PFSK-1 (cell line): Measurements from ENCODE around the gene TEAD4.

Source experiments
- FOXP2 ChIP-seq: optimal IDR thresholded peaks from 2 replicates; pipeline ENCODE3; 2011; ENCODE audit warnings: borderline replicate concordance, control low read depth, inconsistent platforms; ENCODE audit not compliant: insufficient read depth; ENCODE audit errors: extremely low read length, extremely low read depth
- POLR2AphosphoS5 ChIP-seq: IDR thresholded peaks from 2 replicates; pipeline ENCODE4 v1.6.1; 2012; ENCODE audit warnings: low read depth, mild to moderate bottlenecking, control low read depth, low read length, moderate library complexity
- REST ChIP-seq, 2 experiments: IDR thresholded peaks; 2 replicates each; pipeline versions ENCODE4 v1.6.1 to v1.8.0; 2011 to 2012; ENCODE audit warnings: low read depth in 2 of 2, low read length in 2 of 2, control low read depth in 1 of 2, inconsistent platforms in 1 of 2, mild to moderate bottlenecking in 1 of 2, moderate library complexity in 1 of 2; ENCODE audit not compliant: insufficient read depth in 1 of 2
- SIN3A ChIP-seq: IDR thresholded peaks from 2 replicates; pipeline ENCODE4 v1.6.1; 2012; ENCODE audit warnings: mild to moderate bottlenecking, low read length, moderate library complexity, borderline replicate concordance; ENCODE audit not compliant: insufficient read depth
- TAF1 ChIP-seq: IDR thresholded peaks from 2 replicates; pipeline ENCODE4 v1.6.1; 2012; ENCODE audit warnings: low read length, control low read depth, borderline replicate concordance; ENCODE audit not compliant: insufficient read depth

- no peak for TF ChIP-seq FOXP2
- no peak for TF ChIP-seq POLR2AphosphoS5
- no peak for TF ChIP-seq TAF1
- no peak for TF ChIP-seq REST (IDR thresholded peaks at IDR 0.05; ENCODE audit: insufficient read depth in 1 of 2, low read depth in 2 of 2, low read length in 2 of 2)
- no peak for TF ChIP-seq SIN3A
Measured at GRCh38 chr12:2986876-2987275, 27.7 kb downstream of the TEAD4 start.
